ENCODE results near the gene COX10.

The COX10 gene

GRCh38 chr17:14068542-14069250 lies 608 bp upstream of the COX10 start:
- no peak for DNase-seq (ENCODE audit: extremely low read depth in 1 of 2, low read depth in 1 of 2)

- DNase-seq (ENCODE audit: extremely low read depth in 1 of 2, low read depth in 1 of 2) = no peak
These were observed 1.2 kb downstream of the COX10 start for GRCh38 chr17:14070344-14070984.

DNA sequence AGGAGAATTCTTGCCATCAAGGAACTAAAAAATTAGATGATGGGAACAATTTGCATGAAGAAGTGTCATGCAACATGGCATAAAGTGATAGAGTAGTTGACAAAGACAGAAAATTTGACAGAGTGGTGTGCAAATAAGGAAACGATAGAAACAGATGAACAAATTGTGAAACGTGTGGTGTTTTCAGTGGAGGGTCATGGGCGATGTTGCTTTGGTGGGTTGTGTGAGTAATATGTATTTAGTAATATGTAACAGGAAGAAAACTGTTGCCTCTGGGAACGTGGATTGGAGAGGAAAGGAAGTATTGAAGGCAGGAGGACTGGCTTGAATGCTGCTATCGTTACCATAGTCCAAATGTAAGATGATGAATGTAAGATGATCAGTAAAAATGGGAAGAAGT lies 3.6 kb downstream of the COX10 start:
- no peak for DNase-seq (ENCODE audit: extremely low read depth in 1 of 2, low read depth in 1 of 2)

DNA sequence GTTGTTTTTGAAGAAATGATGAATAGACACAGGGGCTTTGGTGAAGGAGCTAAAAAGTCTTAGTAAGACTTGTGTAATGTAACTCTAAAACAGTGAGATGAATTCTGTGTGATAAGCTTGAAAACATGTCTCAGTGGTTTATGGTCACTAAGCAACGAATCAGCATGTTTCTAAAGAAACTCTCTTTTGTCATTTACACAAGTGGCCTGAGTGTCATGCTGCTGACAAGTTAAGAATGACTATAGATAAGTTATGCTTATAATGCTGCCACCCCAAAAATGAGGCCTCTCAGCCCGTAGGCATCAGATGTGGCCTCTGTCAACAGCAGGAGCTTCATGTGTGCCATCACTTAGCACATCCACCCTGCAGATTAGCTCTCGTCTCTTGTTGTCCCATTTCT lies 8.7 kb downstream of the COX10 start:
- no peak for DNase-seq (ENCODE audit: extremely low read depth in 1 of 2, low read depth in 1 of 2)

DNA sequence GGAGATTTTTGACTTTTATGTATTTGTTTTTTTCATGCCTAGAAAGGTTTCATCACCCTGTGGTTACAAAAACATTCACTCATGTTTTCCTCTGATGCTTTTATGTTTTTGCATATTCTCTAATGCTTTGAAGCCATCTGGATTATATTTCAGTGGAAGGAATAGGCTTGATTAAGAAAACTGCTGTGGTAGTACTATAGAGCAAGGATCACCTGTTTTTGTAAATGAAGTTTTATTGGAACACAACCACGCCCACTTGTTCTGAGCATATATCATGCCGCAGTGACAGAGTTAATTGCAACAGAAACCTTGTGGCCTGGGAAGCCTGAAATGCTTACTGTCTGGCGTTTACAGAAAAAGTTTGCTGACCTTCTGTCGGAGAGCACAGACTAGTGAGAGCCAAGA lies 11.5 kb downstream of the COX10 start:
- DNase-seq (ENCODE audit: extremely low read depth in 1 of 2, low read depth in 1 of 2) = no peak

GRCh38 chr17:14082848-14083247 lies 13.5 kb downstream of the COX10 start:
- no peak for DNase-seq (ENCODE audit: extremely low read depth in 1 of 2, low read depth in 1 of 2)

GRCh38 chr17:14084955-14085354 lies 15.7 kb downstream of the COX10 start:
- no peak for DNase-seq (ENCODE audit: extremely low read depth in 1 of 2, low read depth in 1 of 2)

GRCh38 chr17:14086189-14086588 lies 16.9 kb downstream of the COX10 start:
- no peak for DNase-seq (ENCODE audit: extremely low read depth in 1 of 2, low read depth in 1 of 2)

DNA sequence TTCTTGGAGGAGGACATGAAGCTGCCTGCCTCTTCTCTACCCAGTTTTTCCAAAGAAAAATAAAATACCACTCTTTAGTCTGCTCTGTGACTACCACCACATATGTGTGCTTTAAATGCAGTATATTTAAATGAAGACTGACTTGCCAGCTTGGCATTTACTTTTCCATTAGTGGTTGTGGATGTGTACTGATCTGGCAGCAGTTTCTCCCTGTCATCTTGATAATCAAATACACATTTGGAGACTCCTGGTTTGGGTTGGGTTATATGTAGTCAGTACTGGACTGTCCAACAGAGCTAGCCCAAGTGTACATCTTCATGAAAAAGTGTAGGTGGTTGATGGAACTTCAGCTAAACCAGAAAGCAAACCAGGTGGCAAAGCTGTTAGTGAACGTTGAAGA lies 19.9 kb downstream of the COX10 start:
- no peak for DNase-seq (ENCODE audit: extremely low read depth in 1 of 2, low read depth in 1 of 2)

GRCh38 chr17:14091367-14091766 lies 22.1 kb downstream of the COX10 start:
- DNase-seq (ENCODE audit: extremely low read depth in 1 of 2, low read depth in 1 of 2) = no peak

DNA sequence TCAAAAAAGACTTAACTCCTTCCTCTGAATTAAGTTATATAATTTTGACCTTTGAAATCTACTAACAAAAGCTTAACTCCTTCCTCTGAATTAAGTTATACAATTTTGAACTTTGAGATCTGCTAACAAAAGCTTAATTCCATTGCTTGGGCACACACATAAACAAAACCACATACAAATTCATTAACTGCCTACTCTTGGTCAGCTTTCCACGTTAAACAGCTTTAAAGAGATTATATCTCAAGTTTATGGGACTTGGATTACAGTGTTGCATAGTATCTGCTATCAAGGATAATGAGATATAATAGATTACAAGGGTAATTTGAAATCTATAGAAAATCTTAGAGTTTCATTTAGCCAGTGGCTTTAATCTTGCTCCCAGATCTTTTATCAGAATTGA lies 23.5 kb downstream of the COX10 start:
- no peak for DNase-seq (ENCODE audit: extremely low read depth in 1 of 2, low read depth in 1 of 2)

- no peak for DNase-seq (ENCODE audit: extremely low read depth in 1 of 2, low read depth in 1 of 2)
These were observed 25.6 kb downstream of the COX10 start for GRCh38 chr17:14094676-14095601.

- no peak for DNase-seq (ENCODE audit: extremely low read depth in 1 of 2, low read depth in 1 of 2)
These were observed 26.3 kb downstream of the COX10 start for GRCh38 chr17:14095631-14096030.

GRCh38 chr17:14098246-14098645 lies 28.9 kb downstream of the COX10 start:
- DNase-seq (ENCODE audit: extremely low read depth in 1 of 2, low read depth in 1 of 2) = no peak

DNA sequence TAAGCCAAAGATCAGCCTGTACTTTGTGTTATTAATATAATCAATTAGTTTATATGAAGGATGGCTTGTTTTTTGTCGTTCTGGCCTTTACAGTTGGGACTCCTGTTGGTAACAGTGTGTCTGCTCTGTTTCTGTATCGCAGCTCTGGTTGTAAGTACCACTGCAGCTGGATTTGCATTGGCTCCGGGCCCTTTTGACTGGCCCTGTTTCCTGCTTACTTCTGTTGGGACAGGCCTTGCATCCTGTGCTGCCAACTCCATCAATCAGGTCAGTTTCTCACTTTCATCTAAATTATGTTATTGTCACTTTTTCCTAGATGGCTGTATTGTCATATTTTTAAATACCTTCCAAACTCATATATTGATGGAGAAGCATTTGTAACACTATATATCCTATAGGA lies 32.7 kb downstream of the COX10 start:
- no peak for DNase-seq (ENCODE audit: extremely low read depth in 1 of 2, low read depth in 1 of 2)

DNA sequence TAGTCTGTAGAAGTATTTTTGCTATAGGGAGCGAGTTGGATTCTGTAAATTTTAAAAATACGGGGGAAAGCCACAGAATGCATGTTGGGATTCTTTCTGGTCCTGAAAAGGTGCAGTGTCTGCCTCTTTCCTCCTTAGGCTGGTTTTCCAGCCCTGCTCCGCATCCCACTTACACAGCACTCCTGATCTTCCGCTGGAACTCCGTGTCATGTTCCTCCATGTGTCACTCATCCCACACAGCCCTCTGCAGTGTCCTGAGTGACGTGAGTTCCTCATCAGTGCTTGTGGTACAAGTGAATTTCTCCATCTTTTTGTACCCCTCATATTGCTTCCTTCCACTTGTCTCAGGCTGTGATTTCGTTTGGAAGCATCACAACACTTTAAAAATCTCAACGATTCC lies 34.5 kb downstream of the COX10 start:
- no peak for DNase-seq (ENCODE audit: extremely low read depth in 1 of 2, low read depth in 1 of 2)

GRCh38 chr17:14104734-14105133 lies 35.4 kb downstream of the COX10 start:
- DNase-seq (ENCODE audit: extremely low read depth in 1 of 2, low read depth in 1 of 2) = no peak

GRCh38 chr17:14107889-14108288 lies 38.6 kb downstream of the COX10 start:
- DNase-seq (ENCODE audit: extremely low read depth in 1 of 2, low read depth in 1 of 2) = no peak

DNA sequence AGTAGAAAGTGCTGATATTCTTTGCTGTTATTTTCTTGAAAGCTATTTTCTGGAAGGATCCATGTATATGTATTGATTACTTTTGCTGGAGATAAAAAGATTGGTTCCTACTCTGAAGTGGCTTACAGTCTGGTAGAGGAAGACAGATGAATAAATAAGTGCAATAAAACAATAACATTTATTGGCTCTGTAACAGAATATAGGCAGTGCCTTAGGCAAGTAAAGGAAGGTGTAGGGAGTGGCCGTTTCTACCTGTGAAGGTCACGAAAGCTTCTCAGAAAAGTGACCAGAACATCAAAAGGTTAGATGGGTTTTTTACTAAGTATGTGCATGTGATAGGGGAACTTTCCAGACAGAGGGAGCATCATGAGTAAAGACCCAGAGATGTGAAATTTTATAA lies 43.1 kb downstream of the COX10 start:
- DNase-seq (ENCODE audit: extremely low read depth in 1 of 2, low read depth in 1 of 2) = no peak

- no peak for DNase-seq (ENCODE audit: extremely low read depth in 1 of 2, low read depth in 1 of 2)
These were observed 43.8 kb downstream of the COX10 start for GRCh38 chr17:14113137-14113536.

DNA sequence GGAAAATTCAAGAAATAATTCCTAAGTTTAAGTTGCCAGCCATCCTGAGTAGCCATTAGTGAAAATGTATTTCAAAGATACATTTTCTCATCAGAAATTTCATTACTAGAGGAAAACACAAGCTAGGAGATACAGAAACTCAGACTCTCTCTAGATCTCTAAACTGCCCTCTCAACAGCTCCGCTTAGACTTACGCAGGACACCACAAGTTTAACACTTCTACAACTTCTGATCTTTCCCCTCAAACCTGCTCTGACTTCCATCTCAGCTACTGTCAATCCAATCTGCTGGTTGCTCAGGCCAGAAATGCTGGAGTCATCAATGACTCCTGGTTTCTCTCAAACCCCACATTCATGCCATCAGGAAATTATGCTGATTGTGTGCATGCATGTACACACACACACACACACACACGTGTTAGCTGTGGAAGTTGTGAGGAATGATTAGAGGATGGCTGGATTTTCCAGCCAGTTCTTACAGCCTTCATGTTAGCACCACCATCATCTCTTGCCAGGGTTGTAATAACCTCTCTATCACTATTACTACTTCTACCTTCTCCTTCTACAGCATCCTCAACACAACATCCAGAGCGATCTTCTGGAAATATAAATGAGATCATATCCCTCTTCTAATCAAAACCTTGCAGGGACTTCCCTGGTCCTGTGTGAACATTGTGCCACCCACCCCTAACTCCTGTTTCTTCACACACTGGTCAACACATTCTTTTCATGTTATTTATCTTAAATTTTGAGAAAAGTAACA lies 47.1 kb downstream of the COX10 start:
- DNase-seq (ENCODE audit: extremely low read depth in 1 of 2, low read depth in 1 of 2) = no peak

Measured in stimulated activated CD8-positive, alpha-beta memory T cell treated with anti-CD3 and anti-CD28 coated beads, Interleukin-7, amount 100 ng/mL, for 48 hours (primary cell).